Stimulated activated CD4-positive, alpha-beta T cell treated with anti-CD3 and anti-CD28 coated beads, Interleukin-1b, Interleukin-23, amount 100 ng/mL, for 48 hours (primary cell): ENCODE measurements around the gene DNMT3A.

Experiments used
- DNase-seq: peaks from one replicate; pipeline ENCODE4 v3.0.0-alpha.2; 2020

Gene DNMT3A

DNA sequence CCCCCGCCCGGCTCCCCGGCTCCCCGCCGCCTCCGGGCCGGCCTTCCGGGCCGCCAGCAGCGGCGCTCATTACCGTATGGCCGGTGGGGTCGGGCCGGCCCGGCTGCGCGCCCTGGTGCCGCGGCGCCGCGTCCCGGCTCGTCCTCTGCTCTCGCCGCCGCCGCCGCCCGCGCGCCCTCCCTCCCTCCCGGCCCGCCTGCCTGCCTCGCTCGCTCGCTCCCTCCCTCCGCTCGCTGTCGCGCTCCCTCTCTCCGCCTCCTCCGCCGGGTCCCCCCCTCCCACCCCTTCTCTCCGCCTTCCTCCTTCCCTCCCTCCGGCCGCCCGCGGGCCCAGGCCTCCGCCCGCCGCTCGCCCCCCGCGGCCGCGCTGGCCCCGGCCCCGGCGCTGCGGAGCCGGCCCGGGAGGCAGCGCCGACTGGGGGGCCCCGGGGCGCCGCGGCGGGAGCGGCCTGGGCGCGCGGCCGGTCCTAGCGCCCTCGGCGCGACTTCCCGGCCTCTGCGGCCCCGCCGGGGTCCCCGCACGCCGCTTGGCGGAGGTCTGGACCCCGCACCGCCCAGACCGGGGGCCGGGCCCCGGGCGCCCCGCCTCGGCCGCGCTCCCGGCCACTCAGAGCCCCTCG is at the start of gene DNMT3A:
TSS of gene DNMT3A (minus strand) at position 173 of the 619 bp plus-strand sequence. CDS start 27,941 bp downstream, outside the sequence.
- DNase-seq, result peak; percentile 56

DNA sequence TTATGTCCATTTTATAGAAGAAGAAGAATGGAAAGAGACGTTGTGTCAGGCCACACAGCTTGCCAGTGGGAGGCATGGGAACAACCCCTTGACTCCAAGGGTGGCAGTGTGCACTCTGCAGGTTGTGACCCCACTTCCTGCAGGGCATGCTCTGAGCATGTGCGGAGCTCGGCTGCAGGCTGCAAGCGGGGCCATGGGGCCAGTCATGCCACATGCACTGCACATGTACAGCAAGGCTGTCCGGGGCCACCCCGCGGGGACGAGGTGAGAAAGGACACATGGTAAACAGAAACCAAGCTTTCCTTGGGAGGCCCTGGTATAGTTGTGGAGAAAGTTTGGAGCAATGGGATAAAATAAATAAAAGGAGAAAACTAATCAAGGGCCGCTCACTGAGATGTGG is 47.4 kb upstream of the DNMT3A start:
- no peak for DNase-seq

DNA sequence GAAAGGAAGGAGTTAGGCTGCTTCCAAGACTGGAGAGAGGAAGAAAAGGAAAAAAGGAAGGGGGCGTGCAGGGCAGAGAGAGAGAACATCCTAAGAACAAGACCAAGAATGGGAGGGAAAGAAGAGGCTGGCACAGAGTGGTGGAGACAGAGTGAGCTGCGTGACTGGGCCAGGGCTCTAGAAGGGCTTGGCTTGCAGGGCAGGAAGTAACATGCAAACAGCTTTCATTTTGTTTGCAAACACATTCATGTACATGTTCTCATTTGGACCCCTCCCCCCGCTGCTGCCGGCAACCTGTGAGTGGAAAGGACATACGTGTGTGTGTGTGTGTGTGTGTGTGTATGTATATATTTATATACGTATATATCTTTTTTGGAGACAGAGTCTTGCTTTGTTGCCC is 46.8 kb upstream of the DNMT3A start:
- DNase-seq, result no peak

DNA sequence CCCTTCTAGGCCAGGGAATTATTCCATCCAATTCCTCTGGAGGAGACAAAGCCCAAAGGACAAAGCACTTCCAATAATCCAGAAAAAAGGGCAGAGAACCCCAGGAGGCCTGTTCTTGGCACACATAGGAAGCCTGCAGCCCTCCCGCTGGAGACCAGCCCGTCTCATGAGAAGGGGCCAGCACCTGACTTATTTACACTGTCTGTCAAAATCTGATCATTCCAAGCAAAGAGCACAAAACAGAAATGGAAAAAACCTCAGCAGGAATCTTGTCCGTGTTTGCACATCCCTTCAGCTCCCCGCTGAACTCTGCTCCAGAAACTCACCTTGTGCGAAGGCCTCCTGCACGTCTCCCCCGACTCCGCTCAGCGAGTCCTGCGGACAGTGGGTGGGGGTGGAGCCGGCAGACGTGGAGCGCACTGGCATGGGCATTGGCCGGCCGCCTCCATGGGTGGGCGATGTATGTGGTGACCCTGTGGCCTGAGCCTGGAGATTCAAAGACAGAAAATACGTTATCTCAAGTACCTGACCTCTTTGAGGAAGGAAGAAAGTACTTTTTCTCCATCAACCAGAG is 46.2 kb upstream of the DNMT3A start:
- DNase-seq, result no peak

DNA sequence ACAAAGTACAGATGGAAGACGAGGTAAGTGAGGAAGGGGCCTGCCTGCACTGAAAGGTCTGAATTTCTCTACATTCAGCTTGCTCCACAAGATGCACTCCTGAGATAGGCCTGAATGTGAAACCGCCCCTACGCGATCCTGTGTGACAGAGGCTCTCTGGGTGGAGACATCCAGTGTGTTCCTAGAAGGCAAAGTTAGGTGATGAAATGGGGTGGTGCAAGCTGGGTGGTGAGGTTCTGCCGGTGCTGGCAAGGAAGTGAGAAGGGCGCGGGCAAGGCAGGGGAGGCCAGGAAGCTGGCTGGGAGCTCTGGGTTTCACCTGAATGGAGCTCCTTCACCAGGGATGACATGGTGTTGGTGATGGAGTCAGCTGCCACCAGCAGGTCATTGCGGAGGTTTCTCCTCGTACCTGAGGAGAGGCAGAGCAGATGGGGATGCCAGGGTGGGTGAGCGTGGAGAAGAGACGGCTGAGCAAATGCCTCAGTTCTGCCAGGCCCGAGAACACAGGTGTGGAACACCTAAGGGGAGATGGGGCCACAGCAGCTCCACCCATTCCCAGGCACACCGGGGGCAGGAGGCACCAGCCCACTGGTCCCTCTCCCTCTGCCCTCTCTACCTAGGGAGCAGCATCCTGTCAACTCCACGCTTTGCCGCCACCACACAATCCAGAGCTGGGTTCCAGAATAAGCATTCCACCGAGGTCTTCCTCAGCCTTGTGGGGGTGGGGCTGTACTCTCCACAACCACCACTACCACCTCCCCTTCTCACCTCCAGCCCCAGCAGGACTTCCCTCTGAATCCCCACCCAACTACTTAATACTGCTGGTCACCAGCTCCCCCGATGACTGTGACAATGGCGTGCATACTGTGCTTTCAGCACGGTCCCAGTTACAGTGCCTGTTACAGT is 45.5 kb upstream of the DNMT3A start:
- DNase-seq, result no peak

DNA sequence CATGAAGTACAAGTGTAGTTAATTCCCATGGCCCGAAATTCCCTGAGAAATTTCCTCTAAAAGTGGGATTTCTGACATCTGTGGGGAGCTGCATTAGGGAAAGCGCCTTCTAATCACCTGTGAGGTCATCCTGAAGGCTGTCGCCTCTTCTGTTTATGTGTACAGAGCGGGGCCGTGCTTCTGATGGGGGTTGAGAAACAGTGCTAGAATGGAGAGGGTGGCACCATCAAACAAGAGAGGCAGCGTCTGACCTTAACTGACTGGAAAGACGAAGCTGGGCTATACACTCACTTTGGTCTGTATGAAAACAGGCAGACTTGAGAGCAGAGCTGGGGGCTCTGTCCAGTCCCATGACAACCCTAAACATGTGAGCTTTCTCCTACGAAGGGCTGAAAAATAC is 44.2 kb upstream of the DNMT3A start:
- no peak for DNase-seq

DNA sequence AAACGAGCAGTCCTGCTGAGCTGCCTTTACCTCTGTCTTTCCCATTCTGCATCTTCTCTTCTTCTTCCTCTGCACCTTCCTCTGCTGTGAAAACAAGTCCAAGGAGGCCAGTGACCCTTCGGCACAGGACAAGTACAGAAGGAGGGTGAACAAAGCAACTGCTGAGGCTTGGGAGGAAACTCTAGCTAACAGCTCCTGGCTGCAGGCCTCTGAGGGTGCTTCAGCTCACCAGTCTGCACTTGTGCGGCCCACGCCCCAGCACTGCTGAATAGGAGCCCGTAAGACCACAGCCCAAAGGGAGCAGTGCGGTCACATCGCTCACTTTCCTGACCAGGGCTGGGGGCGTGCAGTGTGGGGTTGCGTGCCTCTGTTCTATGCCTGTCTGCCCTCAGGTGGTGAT is 42.1 kb upstream of the DNMT3A start:
- DNase-seq, result no peak

DNA sequence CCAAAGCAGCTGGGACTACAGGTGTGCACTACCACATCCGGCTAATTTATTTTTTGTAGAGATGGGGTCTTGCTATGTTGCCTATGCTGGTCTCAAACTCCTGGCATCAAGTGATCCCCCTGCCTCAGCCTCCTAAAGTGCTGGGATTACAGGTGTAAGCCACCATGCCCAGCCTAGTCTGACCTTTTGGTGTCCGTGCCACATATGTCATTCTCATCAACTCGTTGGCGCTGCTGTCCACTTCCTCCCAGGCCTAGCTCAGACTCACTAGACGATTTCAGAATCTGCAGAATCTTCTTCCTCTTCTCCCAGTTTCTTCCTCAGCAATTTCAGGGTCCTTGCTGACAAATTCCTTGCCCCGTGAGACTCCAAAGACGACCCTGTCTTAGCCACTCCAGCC is 39.8 kb upstream of the DNMT3A start:
- no peak for DNase-seq

DNA sequence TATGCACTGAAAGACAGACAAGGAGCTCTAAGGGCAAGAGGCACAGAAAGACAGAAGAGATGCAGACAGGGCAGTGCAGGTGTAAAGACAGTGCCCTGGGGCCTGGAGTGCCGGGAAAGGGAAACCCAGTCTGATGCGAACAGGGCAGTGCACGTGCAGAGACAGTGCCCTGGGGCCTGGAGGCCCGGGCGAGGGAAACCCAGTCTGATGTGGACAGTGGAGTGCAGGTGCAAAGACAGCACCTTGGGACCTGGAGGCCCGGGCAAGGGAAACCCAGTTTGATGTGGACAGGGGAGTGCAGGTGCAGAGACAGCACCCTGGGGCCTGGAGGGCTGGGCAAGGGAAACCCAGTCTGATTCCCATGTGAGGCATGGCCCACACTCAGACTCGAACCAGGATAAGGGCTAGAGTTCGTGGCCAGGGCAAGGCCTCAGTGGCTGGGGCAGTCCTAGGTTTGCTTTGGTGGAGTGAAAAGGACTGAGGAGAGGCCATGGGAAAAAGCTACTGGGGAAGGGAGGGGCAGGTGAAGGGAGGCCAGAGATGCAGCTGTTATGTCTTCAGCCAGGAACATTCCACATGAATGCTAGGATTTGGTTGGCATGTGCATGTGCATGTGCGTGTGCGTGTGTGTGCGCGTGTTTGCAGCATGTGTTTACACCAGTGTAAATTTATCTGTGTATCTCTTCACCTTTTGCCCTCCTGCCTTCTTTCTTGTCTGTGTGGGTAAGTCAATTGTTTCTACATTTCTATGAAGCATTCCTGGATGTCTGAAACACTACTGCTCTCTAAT is 39.1 kb upstream of the DNMT3A start:
- DNase-seq, result no peak

DNA sequence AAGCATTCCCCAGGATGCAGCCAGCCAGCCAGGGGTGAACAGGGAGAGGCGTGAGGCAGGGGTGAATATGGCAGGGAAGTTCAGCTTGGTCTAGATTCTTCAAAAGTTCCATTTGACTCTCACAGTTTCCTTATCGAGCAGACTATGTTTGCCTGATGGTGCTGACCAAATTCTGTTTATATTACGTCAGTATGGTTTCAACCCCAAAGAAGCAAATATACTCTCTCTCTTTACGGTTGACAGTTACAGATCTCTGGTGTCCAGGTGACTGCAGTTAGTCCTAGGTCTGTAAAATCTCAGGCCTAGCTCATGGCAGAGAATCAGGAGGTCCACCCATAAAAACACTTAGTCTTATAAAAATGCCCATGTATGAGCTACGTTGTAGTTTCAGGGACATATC is 38.3 kb upstream of the DNMT3A start:
- no peak for DNase-seq

DNA sequence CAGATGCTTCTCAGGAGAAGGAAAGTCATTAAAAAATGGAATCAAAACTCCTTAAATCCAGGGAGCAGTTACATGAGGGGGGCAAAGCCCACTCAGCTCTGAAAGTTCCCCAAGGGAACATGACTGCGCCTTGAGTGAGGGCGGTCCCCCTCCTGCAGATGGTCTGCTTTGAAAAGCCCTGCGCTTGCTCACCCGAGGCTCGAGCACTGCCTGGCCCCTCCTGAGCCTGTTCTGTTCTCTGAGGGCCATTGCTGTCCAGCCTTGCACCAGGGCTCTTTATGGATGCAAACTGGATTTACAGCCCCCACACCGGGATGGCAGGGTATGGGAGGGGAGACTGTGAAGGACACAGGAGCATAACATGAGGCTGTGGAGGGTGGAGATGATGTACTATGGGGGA is 37.8 kb upstream of the DNMT3A start:
- DNase-seq, result no peak

DNA sequence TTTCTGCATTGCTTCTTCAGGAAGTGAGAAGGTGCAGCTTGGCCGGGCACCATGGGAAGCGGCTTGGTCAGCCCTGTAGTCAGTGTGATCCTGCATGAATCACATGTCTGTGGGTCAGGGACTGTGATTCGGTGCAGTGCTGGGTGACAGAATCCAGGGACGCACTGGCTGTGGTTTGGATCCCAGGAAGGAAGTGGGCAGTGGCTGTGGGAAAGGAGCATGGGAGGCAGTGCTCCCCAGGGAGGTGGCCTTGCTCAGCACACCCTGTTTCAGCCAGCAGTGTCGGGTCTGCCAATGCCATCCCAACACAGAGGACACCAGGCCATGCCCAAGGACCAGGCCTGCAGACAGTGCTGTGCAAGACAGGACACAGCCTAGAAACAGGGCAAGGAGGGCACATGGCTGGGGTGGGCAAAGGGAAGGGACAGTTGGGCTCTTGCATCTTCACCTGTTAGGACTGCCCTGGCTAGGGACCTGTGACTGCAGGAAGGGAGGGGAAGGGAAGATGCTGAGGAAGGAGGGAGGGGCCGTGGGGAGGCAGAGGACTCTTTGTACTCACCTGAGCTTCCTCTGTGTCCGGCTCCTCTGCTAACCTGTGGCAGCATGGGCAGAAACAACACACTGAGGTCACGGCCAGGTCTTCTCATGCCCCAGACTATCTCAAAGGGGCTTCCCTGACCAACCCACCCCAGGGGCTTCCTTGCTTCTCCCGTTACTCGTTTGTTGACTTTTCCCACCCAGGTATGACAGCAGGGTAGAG is 37.2 kb upstream of the DNMT3A start:
- DNase-seq, result no peak

DNA sequence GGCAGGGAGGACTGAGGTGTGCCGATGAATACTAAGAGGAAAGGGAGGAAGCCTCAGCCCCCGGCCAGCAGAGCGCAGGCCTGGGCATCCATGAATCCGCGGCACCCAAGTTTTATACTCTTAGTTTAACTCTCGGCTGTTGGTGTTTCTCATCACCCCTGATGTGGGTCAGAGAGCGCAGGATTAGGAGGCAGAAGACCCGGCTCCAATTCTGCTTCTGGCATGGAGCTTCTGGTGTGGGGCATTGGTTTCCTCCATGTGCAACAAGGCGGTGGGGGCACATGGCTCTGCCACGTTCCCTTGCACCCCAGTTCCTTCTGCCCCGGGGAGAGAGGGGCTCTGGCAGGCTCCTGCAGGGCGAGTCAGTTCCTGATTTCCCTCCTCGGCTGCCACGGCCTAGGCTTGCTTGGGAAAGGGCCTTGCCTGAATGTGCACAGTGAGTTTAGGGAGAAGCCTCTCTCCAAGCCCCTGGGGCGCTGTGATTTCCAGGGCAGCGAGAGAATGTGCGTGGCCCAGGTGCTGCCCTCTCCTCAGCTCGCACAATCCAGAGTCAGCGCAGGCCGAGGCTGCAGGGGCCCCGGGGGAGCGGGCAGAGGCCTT is 36.2 kb upstream of the DNMT3A start:
- DNase-seq, result no peak

DNA sequence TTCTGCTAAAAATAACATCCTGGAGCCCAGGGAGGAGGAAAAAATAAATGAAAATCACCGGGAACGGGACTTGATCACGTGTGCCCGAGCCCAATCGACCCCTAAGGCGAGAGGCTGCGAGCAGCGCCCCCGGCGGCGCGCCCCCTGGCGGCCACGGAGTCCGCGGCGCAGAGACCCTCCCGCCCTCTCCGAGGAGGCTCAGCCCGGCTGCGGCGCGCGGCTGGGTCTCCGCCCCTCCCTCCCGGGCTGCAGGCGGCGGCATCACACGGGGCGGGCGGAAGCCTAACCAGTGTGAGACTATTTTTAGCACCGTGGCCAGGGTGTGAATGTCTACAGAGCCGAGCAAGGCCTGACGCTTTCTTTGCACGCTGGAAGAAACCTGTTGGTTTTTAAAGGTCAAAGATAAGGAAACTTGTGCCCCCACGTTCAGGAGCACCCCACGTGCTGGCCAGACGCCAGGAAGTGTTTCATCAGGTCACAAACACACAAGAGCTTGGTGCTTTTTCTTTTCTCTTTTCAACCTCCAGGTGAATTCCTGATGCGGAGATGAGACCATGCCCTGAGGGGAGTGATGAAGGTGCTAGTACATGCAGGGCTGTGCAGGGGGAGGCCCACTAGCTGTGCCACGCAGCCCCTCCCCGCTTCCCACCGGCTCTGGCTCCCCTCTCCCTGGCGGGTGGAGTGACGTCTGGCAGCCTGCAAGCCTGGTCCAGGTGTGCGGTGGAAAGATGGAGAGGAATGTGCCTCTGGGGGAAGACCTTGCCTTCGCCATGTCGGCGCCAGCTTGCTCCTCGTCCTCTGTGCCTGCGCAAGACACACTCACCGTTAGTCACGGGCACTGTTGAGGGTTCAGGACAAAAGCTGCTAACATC is 35.3 kb upstream of the DNMT3A start:
- peak; percentile 95 for DNase-seq

DNA sequence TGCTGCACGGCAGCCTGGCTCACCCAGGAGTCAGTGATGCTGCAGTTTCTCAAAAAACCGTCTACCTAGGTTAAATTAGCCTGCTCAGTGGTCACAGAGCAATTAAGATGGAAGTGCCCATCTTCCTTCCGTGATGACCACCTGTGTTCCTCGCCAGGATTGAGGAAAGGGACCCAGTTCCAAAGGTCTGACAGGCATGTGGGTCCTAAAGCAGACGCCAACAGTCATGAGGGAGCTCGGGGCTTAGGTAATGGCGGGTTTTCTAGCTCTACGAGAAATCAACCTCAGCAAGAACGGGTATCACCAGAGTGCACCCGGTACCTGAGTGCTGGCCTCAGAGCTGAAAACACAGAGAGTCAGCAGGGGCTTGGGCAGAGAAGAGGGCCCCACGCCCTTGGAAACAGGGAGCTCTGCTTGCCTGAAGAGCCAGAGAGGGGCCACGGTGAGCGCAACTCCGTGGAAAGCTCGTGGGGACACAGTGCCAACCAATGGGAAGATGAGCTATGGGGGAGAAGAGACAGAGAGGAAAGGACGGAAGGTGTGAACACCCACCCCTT is 34.3 kb upstream of the DNMT3A start:
- no peak for DNase-seq

DNA sequence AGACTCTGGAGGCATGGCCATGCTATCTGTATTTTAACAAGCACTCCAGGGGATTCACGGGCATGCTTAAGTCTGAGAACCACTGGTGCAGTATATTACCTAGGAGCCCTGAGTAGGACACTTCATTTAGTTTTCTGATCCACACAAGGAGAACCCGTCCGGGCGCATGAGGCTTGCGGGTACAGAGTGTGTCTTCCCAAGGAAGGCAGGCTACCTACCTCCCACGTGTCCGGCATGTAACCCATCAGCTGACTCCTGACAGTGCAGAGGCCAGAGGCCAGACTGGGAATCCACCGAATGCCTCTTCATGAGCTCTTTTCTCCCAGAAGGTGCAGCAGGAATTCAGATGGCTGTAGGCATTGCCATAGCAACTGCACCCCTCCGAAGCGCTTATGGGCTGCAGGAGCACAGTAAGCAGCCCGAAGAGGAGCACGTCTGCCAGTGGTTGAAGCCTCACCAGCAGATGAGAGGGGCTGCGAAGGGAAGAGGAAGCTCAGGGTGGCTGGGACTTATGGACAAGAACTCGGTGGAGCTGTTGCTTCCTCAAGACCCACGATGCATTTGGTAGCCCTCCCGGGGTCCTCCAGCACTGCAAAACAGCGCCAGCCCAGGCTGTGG is 33.8 kb upstream of the DNMT3A start:
- no peak for DNase-seq

DNA sequence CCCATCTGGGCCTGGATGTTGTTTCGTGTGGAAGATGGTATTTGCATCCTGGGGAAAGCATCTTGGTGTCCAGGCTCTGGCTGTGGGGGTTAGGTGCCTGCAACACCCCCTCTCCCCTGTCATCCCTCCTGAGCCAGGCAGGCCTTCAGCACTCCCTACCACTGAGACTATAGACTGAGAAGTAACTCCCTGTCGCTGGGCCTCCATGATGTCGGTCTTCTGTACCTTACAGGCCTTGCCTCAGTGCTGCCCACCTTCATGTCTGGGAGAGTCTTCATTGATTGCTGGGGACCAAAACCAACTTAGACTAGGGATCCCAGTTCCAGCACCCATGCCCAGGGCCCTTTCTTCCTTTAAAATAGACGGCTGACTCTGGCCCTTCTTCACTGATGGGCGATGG is 33.1 kb upstream of the DNMT3A start:
- DNase-seq, result no peak

DNA sequence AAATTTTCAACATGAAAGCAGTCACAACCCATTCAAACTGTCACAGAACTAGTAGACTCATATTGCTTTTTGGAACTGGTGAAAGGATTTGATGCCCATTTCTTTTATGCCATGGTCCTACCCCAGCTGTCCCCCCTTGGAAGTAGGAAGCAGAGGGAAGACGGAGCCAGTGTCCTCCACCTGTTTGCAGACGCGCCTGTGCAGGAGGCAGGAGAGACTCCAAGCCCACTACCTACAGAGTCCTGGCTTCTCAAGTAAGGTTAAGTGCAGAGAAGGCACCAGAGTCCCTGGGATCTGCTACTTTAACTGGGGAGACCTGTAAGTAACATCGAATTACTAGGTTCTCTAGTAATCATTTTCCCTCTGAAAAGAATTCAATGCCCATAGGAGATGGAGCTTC is 32.7 kb upstream of the DNMT3A start:
- DNase-seq, result no peak

DNA sequence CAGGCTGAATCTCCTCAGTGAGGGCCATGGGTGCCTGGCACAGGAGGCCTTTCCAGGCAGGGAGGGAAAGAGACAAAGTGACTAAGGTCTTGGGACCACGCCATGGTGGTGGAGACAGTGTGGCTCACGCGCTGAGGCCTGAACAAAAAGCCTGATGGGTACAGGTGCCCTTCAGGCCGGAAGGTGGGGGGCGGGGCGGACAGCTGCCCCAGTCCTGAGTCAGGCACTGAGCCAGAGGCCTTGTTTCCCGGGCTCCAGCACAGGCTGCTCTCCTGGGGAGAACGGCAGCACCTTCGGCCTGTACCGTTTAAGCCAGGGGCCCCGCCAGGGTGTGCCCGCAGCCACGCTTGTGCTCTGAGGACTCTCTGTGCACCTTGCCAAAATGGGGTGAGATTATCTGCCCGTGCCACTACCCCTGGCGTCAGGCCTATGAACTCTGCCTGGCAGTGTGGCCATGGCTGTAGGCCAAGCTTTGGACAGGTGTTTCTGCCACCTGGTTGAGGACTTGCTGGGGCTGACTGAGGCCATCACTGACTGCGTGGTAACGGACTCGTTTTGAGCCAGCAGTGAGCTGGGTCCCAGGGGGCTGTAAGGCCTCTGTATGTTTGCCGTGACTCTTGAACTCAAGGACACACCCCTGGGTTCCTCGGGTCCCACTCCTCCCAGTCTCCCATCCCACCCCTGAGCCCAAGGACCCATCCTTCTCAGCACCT is 31.7 kb upstream of the DNMT3A start:
- DNase-seq, result no peak
